Hepatocyte (in vitro differentiated cells): ENCODE measurements around the gene BOD1. TPM values are rescaled to one million over a fixed set of nuclear protein-coding genes. Genes with fewer than 3 reads are reported as not detected.

Experiments
- DNase-seq: peaks from one replicate; pipeline ENCODE4 v3.0.0-alpha.2; 2016; ENCODE audit warnings: low spot score
- H2AFZ ChIP-seq: fragments of 200-600 bp; sonication (generic); 2 replicates; pipeline ENCODE4 v1.6.0; 2016; ENCODE audit warnings: antibody characterized with exemption, mild to moderate bottlenecking
- H3K27ac ChIP-seq: fragments of 200-600 bp; sonication (generic); 2 replicates; pipeline ENCODE4 v1.5.1; 2016; ENCODE audit warnings: mild to moderate bottlenecking
- H3K27me3 ChIP-seq: fragments of 200-600 bp; sonication (generic); 2 replicates; pipeline ENCODE4 v1.6.1; 2016
- H3K36me3 ChIP-seq: fragments of 200-600 bp; sonication (generic); replicated peaks from 2 replicates; pipeline ENCODE4 v1.5.1; 2016; ENCODE audit warnings: low read depth; ENCODE audit not compliant: insufficient read depth
- H3K4me1 ChIP-seq: fragments of 200-600 bp; sonication (generic); 2 replicates; pipeline ENCODE4 v1.5.1; 2016; ENCODE audit warnings: mild to moderate bottlenecking, moderate library complexity; ENCODE audit not compliant: insufficient read depth
- H3K4me2 ChIP-seq: fragments of 200-600 bp; sonication (generic); 2 replicates; pipeline ENCODE4 v1.6.0; 2016
- H3K4me3 ChIP-seq: fragments of 200-600 bp; sonication (generic); 2 replicates; pipeline ENCODE4 v1.5.1; 2016; ENCODE audit warnings: mild to moderate bottlenecking
- H3K79me2 ChIP-seq: fragments of 200-600 bp; sonication (generic); 2 replicates; pipeline ENCODE4 v1.6.0; 2017; ENCODE audit warnings: mild to moderate bottlenecking
- H3K9me2 ChIP-seq: fragments of 200-600 bp; sonication (generic); replicated peaks from 2 replicates; pipeline ENCODE4 v1.6.0; 2017; ENCODE audit warnings: mild to moderate bottlenecking; ENCODE audit not compliant: insufficient read depth
- H3K9me3 ChIP-seq: fragments of 200-600 bp; sonication (generic); 2 replicates; pipeline ENCODE4 v1.5.1; 2016; ENCODE audit warnings: low read depth, mild to moderate bottlenecking
- H4K20me1 ChIP-seq: fragments of 200-600 bp; sonication (generic); 2 replicates; pipeline ENCODE4 v1.6.0; 2016; ENCODE audit warnings: mild to moderate bottlenecking; ENCODE audit not compliant: insufficient read depth, poor library complexity, severe bottlenecking
- CTCF ChIP-seq: fragments of 200-600 bp; sonication (generic); IDR thresholded peaks from 2 replicates; pipeline ENCODE4 v1.5.1; 2016; ENCODE audit warnings: antibody characterized with exemption, mild to moderate bottlenecking; ENCODE audit not compliant: poor library complexity
- EZH2 ChIP-seq: fragments of 200-600 bp; sonication (generic); IDR thresholded peaks from 2 replicates; pipeline ENCODE4 v1.6.1; 2016; ENCODE audit warnings: antibody characterized with exemption, mild to moderate bottlenecking, borderline replicate concordance
- EZH2phosphoT487 ChIP-seq: fragments of 200-600 bp; sonication (generic); IDR thresholded peaks from one replicate; pipeline ENCODE4 v1.6.1; 2018; ENCODE audit warnings: antibody characterized with exemption, mild to moderate bottlenecking, low read depth, moderate library complexity; ENCODE audit not compliant: unreplicated experiment, severe bottlenecking
- WGBS: methylation state at CpG from one replicate; pipeline ENCODE4 v1.1.6; 2016; ENCODE audit warnings: low lambda C conversion rate; ENCODE audit errors: missing lambda C conversion rate; 5-methylcytosine and 5-hydroxymethylcytosine counted together
- polyA plus RNA-seq: library from polyadenylated mRNA; unstranded; fragments of >200 nt; fragmentation: Nextera tagmentation; extraction: Ambion mirVana; gene quantifications from 2 replicates; pipeline ENCODE4 v1.2.1, GENCODE V29; 2016
- total RNA-seq: library from RNA; depleted of rRNA; stranded (reverse); fragments of >200 nt; gene quantifications from 2 replicates; pipeline ENCODE4 v1.2.3, GENCODE V29; 2014

BOD1 gene
- total and polyA plus RNA-seq, 2 experiments from 2014 or later: 68.9 to 76.3 TPM

GRCh38 chr5:173629628-173630027 lies 13.2 kb upstream of the BOD1 start:
- H3K27ac ChIP-seq: no peak overlapping the region
- H3K4me1 ChIP-seq: peaks cover 15% of the 10 kb centered on the region
- no peak overlapping the region for H2AFZ ChIP-seq
- H3K27me3 ChIP-seq: no peaks in the 10 kb centered on the region
- H4K20me1 ChIP-seq: no peaks in the 10 kb centered on the region
- no peak overlapping the region for H3K4me3 ChIP-seq
- H3K36me3 ChIP-seq: no peaks in the 10 kb centered on the region
- no peaks in the 10 kb centered on the region for H3K9me3 ChIP-seq
- WGBS: 57% methylated on average over 1 of the region's 1 CpG
- TF ChIP-seq CTCF (no peak), EZH2 (no peak), EZH2phosphoT487 (no peak)
- H3K9me2 ChIP-seq: no peaks in the 10 kb centered on the region
- no peak for DNase-seq
- no peak overlapping the region for H3K4me2 ChIP-seq
- H3K79me2 ChIP-seq: no peaks in the 10 kb centered on the region

GRCh38 chr5:173628501-173628900 lies 12.1 kb upstream of the BOD1 start:
- 88% methylated on average over 6 of the region's 6 CpGs for WGBS
- Histone ChIP-seq H3K27me3 (no peaks in the 10 kb centered on the region), H3K9me3 (no peaks in the 10 kb centered on the region), H3K36me3 (no peaks in the 10 kb centered on the region), H3K4me1 (peaks cover 15% of the 10 kb centered on the region), H3K79me2 (no peaks in the 10 kb centered on the region), H3K4me2 (no peak overlapping the region), H3K9me2 (no peaks in the 10 kb centered on the region), H3K27ac (no peak overlapping the region), H3K4me3 (no peak overlapping the region), H2AFZ (no peak overlapping the region), H4K20me1 (no peaks in the 10 kb centered on the region)
- DNase-seq: no peak
- no peak for TF ChIP-seq CTCF
- no peak for TF ChIP-seq EZH2phosphoT487
- no peak for TF ChIP-seq EZH2

- Histone ChIP-seq H3K9me2 (no peaks in the 10 kb centered on the region), H3K4me2 (no peak overlapping the region), H3K79me2 (no peaks in the 10 kb centered on the region), H3K36me3 (no peaks in the 10 kb centered on the region), H4K20me1 (no peaks in the 10 kb centered on the region), H3K4me1 (peaks cover 15% of the 10 kb centered on the region), H2AFZ (no peak overlapping the region), H3K27ac (no peak overlapping the region), H3K27me3 (no peaks in the 10 kb centered on the region), H3K9me3 (no peaks in the 10 kb centered on the region), H3K4me3 (no peak overlapping the region)
- WGBS: 58% methylated on average over 11 of the region's 11 CpGs
- DNase-seq: no peak
- TF ChIP-seq EZH2 (no peak), CTCF (no peak), EZH2phosphoT487 (no peak)
These were observed 11.5 kb upstream of the BOD1 start for GRCh38 chr5:173627860-173628392.
